NK-92 treated with Interleukin-12 subunit alpha and Interleukin-12 subunit beta, amount 100 ng/mL, for 24 hours (cell line): ENCODE measurements around the gene HSBP1L1.
"Not testable (repeated sequence)": the region's sequence is repeated elsewhere in the genome, so short reads cannot be mapped to it uniquely, and the experiment has no call there.

Experiments
- DNase-seq: peaks from one replicate; lab custom pipeline; 2025; lab: John Stamatoyannopoulos, UW

The HSBP1L1 gene

DNA sequence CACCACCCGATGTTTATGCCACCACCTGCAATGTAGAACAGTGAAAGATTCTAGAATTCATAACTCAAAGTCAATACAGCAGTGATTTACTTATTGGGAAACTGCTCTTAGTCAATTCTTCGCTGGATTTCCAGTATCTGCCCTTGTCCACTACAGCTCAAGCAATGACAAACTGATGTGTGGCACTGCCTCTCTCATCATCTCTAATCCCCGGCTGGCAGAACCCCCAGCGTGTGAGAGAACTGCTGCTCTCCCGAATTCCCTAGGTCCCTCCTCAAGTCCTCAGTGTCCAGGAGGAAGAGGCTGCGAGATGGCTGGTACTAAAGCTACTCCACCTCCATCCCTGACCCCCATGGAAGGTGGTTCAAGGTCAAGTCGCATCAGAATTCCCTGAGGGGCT lies 22.3 kb downstream of the HSBP1L1 start:
- DNase-seq = no peak

DNA sequence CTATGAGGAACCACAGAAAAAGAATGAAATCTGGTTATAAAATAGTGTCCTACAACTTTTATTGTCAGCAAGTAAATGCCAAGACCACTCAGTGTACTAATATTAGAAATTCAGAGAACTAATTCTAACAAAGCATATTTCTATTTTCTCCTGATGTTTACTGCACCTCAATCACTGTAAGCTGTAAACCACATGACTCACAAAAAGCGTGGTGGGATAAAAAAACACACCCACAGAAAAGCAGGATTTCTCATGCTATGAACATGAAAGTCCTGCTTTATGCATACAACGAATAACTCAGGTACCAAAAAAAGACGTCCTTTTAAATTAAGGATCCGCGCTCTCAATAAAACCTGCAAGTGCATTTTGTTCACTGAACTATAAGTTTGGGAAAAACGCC lies 23.1 kb downstream of the HSBP1L1 start:
- no peak for DNase-seq

DNA sequence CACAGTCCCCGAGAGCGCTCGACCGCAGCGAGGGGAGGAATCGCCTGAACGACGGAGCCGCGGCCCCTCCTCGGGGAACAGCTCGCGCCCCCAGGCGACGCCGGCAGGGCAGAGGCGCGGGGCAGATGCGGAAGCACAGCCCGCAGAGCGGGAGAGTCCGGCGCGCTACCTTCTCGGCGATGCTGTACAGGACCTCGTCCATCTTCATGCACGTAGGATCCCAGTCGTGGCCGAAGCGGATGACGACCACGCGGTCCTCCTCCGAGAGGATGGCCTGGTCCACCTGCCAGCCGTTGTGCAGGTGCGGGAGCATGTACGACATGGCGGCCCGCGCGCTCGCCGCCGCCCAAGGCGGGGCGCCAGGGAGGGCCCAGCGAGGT lies 23.6 kb downstream of the HSBP1L1 start:
- peak; percentile 65 for DNase-seq

DNA sequence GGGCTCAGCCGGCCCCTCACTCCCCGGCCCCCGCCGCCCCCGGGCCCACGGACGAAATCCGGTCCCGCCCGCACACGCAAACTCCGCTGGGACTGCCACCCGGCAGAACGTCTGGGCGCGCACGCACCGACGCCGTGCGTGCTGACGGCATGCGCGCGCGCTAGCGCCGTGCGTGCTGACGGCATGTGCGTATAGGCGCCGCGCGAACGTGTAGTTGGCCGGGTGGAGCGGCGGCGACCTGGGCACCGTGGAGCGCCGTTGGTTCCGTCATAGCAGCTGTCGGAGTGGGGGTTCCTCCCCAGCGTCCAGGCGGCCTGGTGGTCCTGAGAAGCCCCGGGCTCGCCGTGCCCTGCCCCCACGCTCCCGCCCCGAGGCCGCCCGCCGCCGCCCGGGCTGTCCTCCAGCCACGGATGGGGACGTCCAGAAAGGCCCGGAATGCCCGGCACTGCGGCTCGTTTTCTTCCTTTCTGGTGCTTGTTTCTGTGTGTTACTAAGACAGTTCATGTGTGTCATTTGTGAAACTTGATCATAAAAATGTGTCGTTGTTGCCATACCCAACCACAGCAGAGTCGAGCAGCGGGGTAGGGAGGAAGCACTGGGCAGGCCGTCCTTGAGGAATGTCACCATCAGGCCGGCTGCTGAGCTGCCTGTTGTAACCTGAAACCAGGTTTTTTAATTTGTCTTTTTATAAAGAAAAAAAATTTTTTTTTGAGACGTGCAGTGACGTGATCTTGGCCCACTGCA lies 24.2 kb downstream of the HSBP1L1 start, which contains the start of gene TXNL4A:
Gene TXNL4A, minus strand, starts transcription at position 113 of the 744 bp plus-strand sequence. CDS start 171 bp downstream, outside the sequence.
- peak; percentile 74 for DNase-seq

DNA sequence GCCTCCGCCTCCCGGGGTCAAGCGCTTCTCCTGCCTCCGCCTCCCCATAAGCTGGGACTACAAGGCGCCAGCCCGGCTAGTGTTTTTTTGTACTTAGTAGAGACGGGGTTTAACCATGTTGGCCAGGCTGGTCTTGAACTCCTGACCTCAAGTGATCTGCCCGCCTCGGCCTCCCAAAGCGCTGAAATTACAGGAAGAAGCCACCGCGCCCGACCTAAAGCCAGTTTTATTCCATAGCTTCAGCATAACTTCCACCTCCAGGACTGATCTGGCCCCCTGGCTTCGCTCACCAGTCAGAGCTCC lies 24.7 kb downstream of the HSBP1L1 start:
- no peak for DNase-seq

DNA sequence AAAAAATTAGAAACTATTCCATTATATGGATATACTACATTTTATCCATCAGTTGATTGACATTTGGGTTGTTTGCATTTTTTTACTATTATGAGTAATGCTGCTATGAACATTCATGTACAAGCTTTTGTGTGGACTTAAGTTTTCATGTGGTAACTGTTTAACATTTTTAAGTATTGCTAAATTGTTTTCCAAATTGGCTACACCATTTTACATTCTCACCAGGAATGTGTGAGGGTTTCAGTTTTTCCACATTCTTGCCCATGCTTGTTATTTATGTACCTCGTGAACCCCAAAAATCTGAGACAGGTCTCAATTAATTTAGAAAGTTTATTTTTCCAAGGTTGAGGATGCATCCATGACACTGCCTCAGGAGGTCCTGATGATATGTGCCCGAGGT lies 27.1 kb downstream of the HSBP1L1 start:
- no peak for DNase-seq

DNA sequence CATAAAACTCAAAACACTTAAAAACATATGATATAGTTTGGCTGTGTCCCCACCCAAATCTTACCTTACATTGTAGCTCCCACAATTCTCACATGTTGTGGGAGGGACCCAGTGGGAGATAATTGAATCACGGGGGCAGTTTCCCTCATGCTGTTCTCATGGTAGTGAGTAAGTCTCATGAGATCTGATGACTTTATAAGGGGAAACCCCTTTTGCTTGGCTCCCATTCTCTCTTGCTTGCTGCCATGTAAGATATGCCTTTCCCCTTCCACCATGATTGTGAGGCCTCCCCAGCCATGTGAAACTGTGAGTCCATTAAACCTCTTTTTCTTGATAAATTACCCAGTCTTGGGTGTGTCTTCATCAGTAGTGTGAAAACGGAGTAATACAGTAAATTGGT lies 35.3 kb downstream of the HSBP1L1 start:
- not testable (repeated sequence) for DNase-seq

DNA sequence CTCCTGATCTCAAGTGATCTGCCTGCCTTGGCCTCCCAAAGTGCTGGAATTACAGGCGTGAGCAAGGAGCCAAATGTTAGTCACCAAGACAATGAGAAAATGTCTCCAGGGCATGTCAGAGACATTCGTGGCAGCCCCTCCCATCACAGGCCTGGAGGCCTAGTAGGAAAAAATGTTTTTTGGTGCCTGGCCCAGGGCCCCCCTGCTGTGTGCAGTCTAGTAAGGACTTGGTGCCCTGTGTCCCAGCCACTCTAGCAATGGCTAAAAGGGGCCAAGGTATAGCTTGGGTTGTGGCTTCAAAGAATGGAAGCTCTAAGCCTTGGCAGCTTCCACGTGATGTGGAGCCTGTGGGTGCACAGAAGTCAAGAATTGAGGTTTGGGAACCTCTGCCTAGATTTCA lies 36.4 kb downstream of the HSBP1L1 start:
- no peak for DNase-seq

DNA sequence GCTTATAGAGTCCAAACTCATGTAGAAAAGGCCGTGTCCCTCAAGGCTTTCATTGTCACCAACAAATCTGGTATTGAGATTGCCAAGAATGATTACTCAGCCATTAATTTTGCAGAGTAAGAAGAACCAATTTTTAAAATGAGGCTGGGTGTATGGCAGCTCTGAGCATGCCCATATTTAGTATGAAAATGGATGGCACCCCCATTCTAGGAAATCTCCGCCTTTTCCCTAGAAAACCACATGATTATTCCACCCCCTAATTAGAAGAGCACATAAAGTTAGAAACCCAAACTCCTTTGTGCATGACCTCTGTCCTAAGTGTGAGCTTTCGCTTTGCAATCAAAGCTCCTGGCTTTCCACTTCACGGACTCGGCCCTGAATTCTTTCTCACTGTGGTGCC lies 38.0 kb downstream of the HSBP1L1 start:
- DNase-seq = no peak

DNA sequence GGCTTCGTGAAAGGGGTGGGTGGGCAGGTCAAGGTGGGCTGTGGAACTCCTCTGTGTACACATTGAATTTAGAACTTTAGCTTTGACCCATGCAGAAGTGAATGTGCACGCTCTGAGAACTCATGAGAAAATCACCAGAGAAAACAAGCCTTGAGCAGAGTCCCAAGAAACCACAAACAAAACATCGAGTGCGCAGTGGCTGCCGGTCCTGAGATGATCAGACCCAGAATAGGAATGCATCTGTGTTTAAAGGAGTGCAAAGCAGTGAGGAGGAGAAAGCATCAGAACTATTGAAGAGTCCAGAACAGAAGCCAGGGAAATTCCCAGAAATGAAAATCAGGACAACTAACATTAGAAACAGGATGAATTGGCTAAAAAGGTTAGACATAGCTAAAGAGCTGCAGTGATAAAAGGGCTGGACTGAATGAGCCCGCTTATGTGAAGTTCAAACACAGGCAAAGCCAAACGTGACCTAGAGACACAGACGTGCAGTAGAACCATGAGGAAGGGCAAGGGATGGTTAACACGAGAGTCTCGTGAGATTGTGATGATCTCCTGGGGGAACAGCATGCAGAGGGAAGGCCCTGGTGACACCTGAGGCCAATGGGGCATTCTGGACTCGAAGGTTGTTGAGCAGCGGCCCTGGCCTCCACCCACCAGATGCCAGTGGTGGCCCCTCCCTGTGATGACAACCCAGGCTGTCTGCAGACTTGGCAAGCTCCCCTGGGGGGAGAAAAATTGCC lies 40.3 kb downstream of the HSBP1L1 start:
- DNase-seq = no peak

DNA sequence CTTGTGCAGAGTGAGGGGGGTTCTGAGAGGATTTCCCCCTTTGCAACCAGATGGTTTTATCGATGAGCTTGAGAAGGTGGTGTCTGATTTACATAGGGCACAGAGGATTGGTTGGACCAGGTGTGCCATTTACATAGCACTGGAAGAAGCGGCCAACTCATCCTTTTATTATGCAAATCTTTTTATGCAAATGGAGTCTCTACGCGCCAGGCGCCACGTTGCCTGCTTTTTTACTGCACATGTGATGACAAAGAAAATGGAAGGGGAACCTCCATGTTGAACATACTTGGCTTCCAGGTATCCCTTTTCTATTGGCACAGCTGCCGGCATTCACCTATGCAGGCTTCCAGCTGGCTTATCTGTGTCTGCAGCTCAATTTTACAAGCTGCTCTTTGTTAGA lies 42.3 kb downstream of the HSBP1L1 start:
- no peak for DNase-seq

DNA sequence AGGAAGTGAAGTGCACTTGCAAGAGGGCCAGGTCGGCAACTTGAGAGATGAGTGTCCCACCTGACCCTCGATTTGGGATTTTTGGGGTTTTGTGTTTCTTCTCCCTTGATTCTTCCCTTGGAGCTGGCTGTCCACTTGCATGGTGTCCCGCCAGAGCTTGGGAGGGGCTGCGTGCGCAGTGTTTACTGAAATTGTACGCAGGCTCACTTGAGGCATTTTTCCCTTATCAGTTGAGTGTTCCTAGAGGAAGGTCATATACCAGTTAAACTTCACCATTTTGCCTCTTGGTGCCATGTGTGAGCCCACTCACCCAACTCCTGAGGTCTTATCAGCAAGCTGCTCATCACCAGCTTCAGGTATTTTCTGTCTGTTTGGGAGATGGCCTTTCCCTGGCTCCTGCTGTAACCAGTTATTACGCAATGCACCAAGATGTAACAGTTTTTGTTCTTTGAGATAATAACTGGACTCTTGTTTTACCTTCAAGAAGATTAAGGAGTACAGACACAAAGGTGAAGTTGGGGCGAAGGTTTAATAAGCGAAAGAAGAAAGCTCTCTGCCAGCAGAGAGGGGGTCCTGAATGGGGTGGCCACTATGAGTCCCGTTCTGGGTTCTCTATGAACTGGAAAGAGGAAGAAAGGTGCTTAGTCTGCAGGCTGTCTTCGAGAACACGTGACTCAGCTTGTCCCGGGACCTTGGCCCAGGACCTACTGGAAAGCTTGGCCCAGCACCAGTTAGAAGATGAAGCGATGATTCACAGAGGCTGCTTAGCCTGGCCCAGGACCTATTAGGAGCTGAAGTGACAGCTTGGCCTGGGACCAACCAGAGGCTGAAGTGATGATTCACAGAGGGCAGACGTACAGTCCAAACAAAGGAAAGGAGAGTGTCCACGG lies 45.5 kb downstream of the HSBP1L1 start:
- no peak for DNase-seq

DNA sequence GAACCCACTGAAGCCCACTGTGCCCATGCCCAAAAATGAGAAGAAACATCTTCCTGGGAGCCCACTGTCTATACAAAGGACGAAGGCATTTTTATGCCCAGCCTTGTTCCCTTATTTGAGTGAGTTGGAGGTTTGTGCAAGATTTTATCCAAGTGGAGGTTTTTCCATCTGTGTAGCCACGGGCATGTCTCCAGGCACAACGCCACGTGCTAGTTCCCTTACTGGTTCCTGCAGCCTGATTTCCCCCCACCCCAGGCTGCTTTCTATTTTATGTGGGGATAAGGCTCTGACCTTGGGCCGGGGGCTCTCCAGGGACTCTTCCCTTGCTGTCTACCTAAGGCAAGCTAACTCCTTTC lies 46.1 kb downstream of the HSBP1L1 start:
- no peak for DNase-seq

DNA sequence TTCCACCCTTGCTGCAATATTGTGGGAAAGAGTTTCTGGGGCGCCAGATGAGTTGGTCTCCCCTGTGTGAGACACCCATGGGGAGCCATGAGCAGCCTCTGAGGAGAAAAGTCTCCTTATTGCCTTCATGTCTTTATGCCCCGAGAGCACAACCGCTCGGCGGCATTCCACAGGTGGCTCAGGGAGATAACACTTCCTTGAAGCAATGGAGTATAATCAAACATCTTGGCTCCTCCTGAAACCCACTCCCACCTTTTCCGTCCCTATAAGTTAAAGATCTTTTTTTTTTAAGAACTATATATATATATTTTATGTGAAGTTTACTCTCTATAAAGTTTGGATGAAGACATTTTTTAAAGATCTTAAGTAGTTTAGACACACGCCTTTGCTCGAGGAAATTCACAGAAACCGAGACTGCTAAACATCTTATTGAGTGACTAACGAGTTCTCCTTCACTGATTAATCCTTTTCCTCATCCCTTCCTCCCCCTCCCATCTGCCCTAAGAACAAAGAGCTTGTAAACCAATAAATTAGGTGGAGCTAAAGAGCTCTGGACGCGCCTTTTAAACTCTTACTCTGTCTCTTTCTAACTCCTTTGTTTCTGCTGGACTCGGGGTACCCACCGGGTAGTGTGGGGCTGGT lies 47.2 kb downstream of the HSBP1L1 start:
- not testable (repeated sequence) for DNase-seq

DNA sequence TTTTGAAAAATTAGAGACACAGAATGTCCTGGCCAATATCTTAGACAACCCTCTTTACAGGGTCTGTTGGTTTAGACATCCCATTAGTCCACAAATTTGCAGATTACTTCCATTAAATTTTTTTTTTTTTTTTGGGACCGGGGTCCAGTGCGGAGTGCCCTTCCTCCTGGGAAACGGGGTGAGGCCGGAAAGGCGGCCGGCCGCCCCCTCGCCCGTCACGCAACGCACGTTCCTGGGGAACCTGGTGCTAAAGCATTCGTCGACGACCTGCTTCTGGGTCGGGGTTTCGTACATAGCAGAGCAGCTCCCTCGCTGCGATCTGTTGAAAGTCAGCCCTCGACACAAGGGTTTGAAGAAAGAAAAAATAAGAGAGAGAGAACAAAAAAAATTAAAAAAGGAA lies 48.3 kb downstream of the HSBP1L1 start:
- DNase-seq = no peak
